B cell (primary cell): ENCODE measurements around the gene CDNF. TPM values are rescaled to one million over a fixed set of nuclear protein-coding genes. Genes with fewer than 3 reads are reported as not detected.

ENCODE experiments used
- ATAC-seq: fragments of 200-7000 bp; cut with Tn5 transposase; one replicate; pipeline ENCODE4 v1.10.0; 2021; ENCODE audit warnings: low read depth, mild to moderate bottlenecking, moderate number of reproducible peaks, moderate library complexity
- CTCF ChIA-PET: fragments of 350-600 bp; sonication (Branson Sonifier 250); formaldehyde crosslinking; loops from one replicate; lab custom pipeline; 2021; ENCODE audit warnings: antibody characterized with exemption, inconsistent platforms; lab: Charles Lee
- POLR2A ChIA-PET: fragments of 350-600 bp; sonication (Branson Sonifier 250); formaldehyde crosslinking; loops from one replicate; lab custom pipeline; 2021; ENCODE audit warnings: antibody characterized with exemption; lab: Charles Lee
- DNase-seq: peaks from one replicate; pipeline ENCODE4 v3.0.0; 2013
- H2AFZ ChIP-seq: 2 replicates; pipeline ENCODE4 v1.6.1; 2012; ENCODE audit warnings: mild to moderate bottlenecking, low read depth, low read length; ENCODE audit not compliant: insufficient read depth, poor library complexity, severe bottlenecking
- H3K27ac ChIP-seq, 2 donors: 1 replicate in 1 of 2; 2 replicates in 1 of 2; pipeline ENCODE4 v1.5.1; 2012 to 2013; ENCODE audit warnings: low read length in 2 of 2, mild to moderate bottlenecking in 2 of 2, moderate library complexity in 1 of 2
- H3K27me3 ChIP-seq, 4 experiments: fragments of 200-600 bp in 1 of 4; sonication (generic) in 1 of 4; replicated peaks in 1 of 4; 1 replicate in 2 of 4; 2 replicates in 2 of 4; pipeline versions ENCODE4 v1.6.1 to v1.7.0; 2013 to 2016; ENCODE audit warnings: low read length in 3 of 4, mild to moderate bottlenecking in 2 of 4, mixed read lengths in 1 of 4, moderate library complexity in 1 of 4; ENCODE audit not compliant: insufficient read depth in 4 of 4, control insufficient read depth in 3 of 4; ENCODE audit errors: control extremely low read depth in 1 of 4
- H3K36me3 ChIP-seq, 2 experiments: replicated peaks in 1 of 2; 1 replicate in 1 of 2; 2 replicates in 1 of 2; pipeline versions ENCODE4 v1.6.1 to v1.7.1; 2013; ENCODE audit warnings: low read length in 1 of 2; ENCODE audit not compliant: insufficient read depth in 2 of 2, control insufficient read depth in 1 of 2; ENCODE audit errors: control extremely low read depth in 1 of 2, extremely low read depth in 1 of 2
- H3K4me1 ChIP-seq, 2 donors: fragments of 200-600 bp in 1 of 2; sonication (generic) in 1 of 2; 1 replicate in 1 of 2; 2 replicates in 1 of 2; pipeline versions ENCODE4 v1.5.1 to v1.6.1; 2013 to 2017; ENCODE audit warnings: low read length in 2 of 2; ENCODE audit not compliant: control insufficient read depth in 2 of 2, insufficient read depth in 2 of 2
- H3K4me2 ChIP-seq: replicated peaks from 2 replicates; pipeline ENCODE3; 2012; ENCODE audit warnings: mild to moderate bottlenecking, low read depth, low read length; ENCODE audit not compliant: poor library complexity, severe bottlenecking
- H3K4me3 ChIP-seq, 5 experiments: fragments of 200-600 bp in 1 of 5; sonication (generic) in 1 of 5; 1 replicate in 3 of 5; 2 replicates in 2 of 5; pipeline versions ENCODE4 v1.5.1 to v1.7.0; 2011 to 2016; ENCODE audit warnings: low read length in 4 of 5, mild to moderate bottlenecking in 4 of 5, low read depth in 2 of 5, control low read depth in 1 of 5, moderate library complexity in 1 of 5; ENCODE audit not compliant: insufficient read depth in 1 of 5; ENCODE audit errors: control extremely low read depth in 1 of 5, extremely low read depth in 1 of 5
- H3K79me2 ChIP-seq: fragments of 200-600 bp; sonication (generic); one replicate; pipeline ENCODE4 v1.6.0; 2016; ENCODE audit warnings: low read length; ENCODE audit not compliant: control insufficient read depth, insufficient read depth
- H3K9ac ChIP-seq: fragments of 200-600 bp; sonication (generic); 2 replicates; pipeline ENCODE4 v1.6.1; 2017; ENCODE audit warnings: mild to moderate bottlenecking, low read length, moderate library complexity
- H3K9me3 ChIP-seq, 3 donors: one replicate each; pipeline versions ENCODE4 v1.6.1 to v1.7.1; 2013; ENCODE audit warnings: low read length in 2 of 3; ENCODE audit not compliant: control insufficient read depth in 2 of 3, insufficient read depth in 1 of 3; ENCODE audit errors: control extremely low read depth in 1 of 3
- H4K20me1 ChIP-seq: 2 replicates; pipeline ENCODE4 v1.6.0; 2012; ENCODE audit warnings: mild to moderate bottlenecking, low read length; ENCODE audit not compliant: insufficient read depth, control insufficient read depth, poor library complexity, severe bottlenecking
- H3K27ac Mint-ChIP-seq: one replicate; pipeline ENCODE4 v1.8.0; 2021; ENCODE audit warnings: mixed read lengths
- H3K27me3 Mint-ChIP-seq: one replicate; pipeline ENCODE4 v1.8.0; 2021; ENCODE audit warnings: mixed read lengths
- H3K4me1 Mint-ChIP-seq: one replicate; pipeline ENCODE4 v1.8.0; 2021; ENCODE audit warnings: mixed read lengths
- H3K4me3 Mint-ChIP-seq: one replicate; pipeline ENCODE4 v1.8.0; 2021; ENCODE audit warnings: mixed read lengths
- H3K9me3 Mint-ChIP-seq: one replicate; pipeline ENCODE4 v1.8.0; 2022; ENCODE audit warnings: mixed read lengths; ENCODE audit not compliant: insufficient read depth
- CTCF ChIP-seq: fragments of 200-600 bp; IDR thresholded peaks from one replicate; pipeline ENCODE4 v1.8.0; 2022; ENCODE audit warnings: antibody characterized with exemption, mild to moderate bottlenecking
- EZH2 ChIP-seq: IDR thresholded peaks from 2 replicates; pipeline ENCODE4 v1.6.1; 2012; ENCODE audit warnings: borderline replicate concordance, low read depth, mild to moderate bottlenecking, moderate library complexity, low read length; ENCODE audit not compliant: insufficient read depth, poor library complexity, severe bottlenecking
- WGBS: methylation state at CpG from one replicate; pipeline ENCODE4 v1.1.5; 2013; ENCODE audit warnings: missing lambda C conversion rate; ENCODE audit not compliant: insufficient coverage; 5-methylcytosine and 5-hydroxymethylcytosine counted together
- intact Hi-C: fragments of 100-400 bp; cut with micrococcal nuclease; formaldehyde crosslinking; loops from one replicate; pipeline ENCODE4 v1.10.0; 2022
- polyA plus RNA-seq: library from polyadenylated mRNA; depleted of rRNA; stranded (reverse); fragments of >200 nt; gene quantifications from 2 replicates; pipeline ENCODE4 v1.2.3, GENCODE V29; 2012
- total RNA-seq, 2 donors: library from RNA; stranded (reverse); fragments of 120-200 nt in 1 of 2; gene quantifications; 1 replicate in 1 of 2; 2 replicates in 1 of 2; pipeline versions ENCODE4 v1.2.3 to v1.2.4, GENCODE V29; 2013 to 2022

Gene CDNF
- total and polyA plus RNA-seq, 2 donors (not counting 1 experiment from before 2014, with no cell fraction given): 1.4 to 1.8 TPM

- CTCF ChIA-PET: interaction anchor here (1.4 kb wide), 1 partner anchor 24 kb away, joined by 5 read pairs; no protein-coding TSS in a partner anchor
- Mint-ChIP-seq H3K27me3 (no peaks in the 10 kb centered on the region), H3K4me3 (no peak overlapping the region), H3K4me1 (peaks cover 35% of the 10 kb centered on the region), H3K9me3 (no peaks in the 10 kb centered on the region), H3K27ac (no peak overlapping the region)
- ATAC-seq (no peak), DNase-seq (no peak)
- intact Hi-C loops: no loop called here
- H3K27me3 ChIP-seq: no peaks in the 10 kb centered on the region
- H3K4me2 ChIP-seq: no peak overlapping the region
- no peak overlapping the region for H3K27ac ChIP-seq
- no peak overlapping the region for H2AFZ ChIP-seq
- no peak overlapping the region for H3K4me3 ChIP-seq
- POLR2A ChIA-PET: no interaction called here
- WGBS: 14% methylated on average over 1 of the region's 5 CpGs
- no peaks in the 10 kb centered on the region for H3K36me3 ChIP-seq
- no peak overlapping the region for H3K9ac ChIP-seq
- H3K9me3 ChIP-seq: no peaks in the 10 kb centered on the region
- TF ChIP-seq CTCF (no peak), EZH2 (no peak)
- no peaks in the 10 kb centered on the region for H3K79me2 ChIP-seq
- H4K20me1 ChIP-seq: no peaks in the 10 kb centered on the region
- peaks cover 25 to 26% of the 10 kb centered on the region in 2 donors for H3K4me1 ChIP-seq
Measured at GRCh38 chr10:14798636-14799035, 39.2 kb downstream of the CDNF start.

- Histone ChIP-seq H3K4me3 (no peak overlapping the region), H3K9ac (no peak overlapping the region), H4K20me1 (no peaks in the 10 kb centered on the region), H2AFZ (no peak overlapping the region), H3K27me3 (no peaks in the 10 kb centered on the region), H3K9me3 (peaks cover 0 to 14% (median 13%) of the 10 kb centered on the region in 3 donors), H3K79me2 (no peaks in the 10 kb centered on the region), H3K36me3 (no peaks in the 10 kb centered on the region), H3K4me1 (peaks cover under 1 to 2% of the 10 kb centered on the region in 2 donors), H3K4me2 (no peak overlapping the region), H3K27ac (no peak overlapping the region)
- Mint-ChIP-seq H3K27ac (no peak overlapping the region), H3K9me3 (peaks cover 3% of the 10 kb centered on the region), H3K4me3 (no peak overlapping the region), H3K27me3 (peaks cover 3% of the 10 kb centered on the region), H3K4me1 (peaks cover under 1% of the 10 kb centered on the region)
- CTCF ChIA-PET: interaction anchor here (1.0 kb wide), 1 partner anchor 32 kb away, joined by 3 read pairs; no protein-coding TSS in a partner anchor
- intact Hi-C loops: no loop called here
- TF ChIP-seq CTCF (no peak), EZH2 (no peak)
- ATAC-seq: no peak
- POLR2A ChIA-PET: no interaction called here
- 100% methylated on average over 1 of the region's 5 CpGs for WGBS
- no peak for DNase-seq
Measured at GRCh38 chr10:14787938-14788337, 49.9 kb downstream of the CDNF start.
